ENCODE measurements around the gene GH2. TPM values are rescaled to one million over a fixed set of nuclear protein-coding genes. Genes with fewer than 3 reads are reported as not detected.
"Not testable (repeated sequence)": the region's sequence is repeated elsewhere in the genome, so short reads cannot be mapped to it uniquely, and the experiment has no call there.

The GH2 gene
- total and polyA plus RNA-seq, 2 donors (not counting 3 experiments of a cell fraction or from before 2014, with no cell fraction given), result not detected

DNA sequence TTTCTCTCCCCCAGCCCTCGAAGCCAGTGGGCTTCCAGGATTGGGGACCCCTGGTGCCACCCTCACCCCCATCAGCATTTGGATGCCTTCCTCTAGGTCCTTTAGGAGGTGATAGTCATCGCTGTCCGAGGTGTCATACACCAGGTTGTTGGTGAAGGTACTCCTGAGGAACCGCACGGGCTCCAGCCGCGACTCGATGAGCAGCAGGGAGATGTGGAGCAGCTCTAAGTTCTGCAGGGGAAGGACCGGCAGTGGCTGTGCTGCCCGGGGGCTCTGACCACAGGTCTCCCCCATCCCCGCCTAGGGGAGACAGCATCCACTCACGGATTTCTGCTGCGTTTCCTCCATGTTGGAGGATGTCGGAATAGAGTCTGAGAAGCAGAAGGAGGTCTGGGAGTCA, 28.4 kb upstream of the GH2 start:
- dilution Hi-C loops (cut with MboI; ENCODE audit: extremely low pct_ligation_motif_present, low sequenced_read_pairs) (no loop called here), intact Hi-C loops (cut with micrococcal nuclease) (loop anchor here (2.0 kb wide), 2 partner anchors 221 to 369 kb away; partner anchors contain the start of gene ERN1)
- Histone ChIP-seq H3K4me2 (ENCODE audit: insufficient read depth, low read length) (no peak overlapping the region), H2AFZ (ENCODE audit: low read depth, low read length) (no peak overlapping the region), H3K27me3 (ENCODE audit: control insufficient read depth in 2 of 2, insufficient read depth in 2 of 2, low read length in 2 of 2) (peaks cover 6 to 8% of the 10 kb centered on the region in 2 experiments), H3K4me1 (ENCODE audit: control insufficient read depth, extremely low read depth, insufficient read depth, low read length) (no peaks in the 10 kb centered on the region), H4K20me1 (replicated peaks; ENCODE audit: control insufficient read depth, extremely low read depth, insufficient read depth, low read length) (no peaks in the 10 kb centered on the region), H3K4me3 (replicated peaks in 1 of 3; ENCODE audit: insufficient read depth in 1 of 3, low read depth in 1 of 3, low read length in 3 of 3) (no peak overlapping the region), H3K79me2 (ENCODE audit: control insufficient read depth, insufficient read depth, low read length) (no peaks in the 10 kb centered on the region), H3K9me1 (replicated peaks; ENCODE audit: control insufficient read depth, extremely low read depth, insufficient read depth, low read length) (no peaks in the 10 kb centered on the region), H3K27ac (ENCODE audit: insufficient read depth, low read depth, low read length) (no peak overlapping the region), H3K36me3 (ENCODE audit: control insufficient read depth in 2 of 2, extremely low read depth in 1 of 2, insufficient read depth in 2 of 2, low read length in 2 of 2) (no peaks in the 10 kb centered on the region), H3K9ac (replicated peaks; ENCODE audit: extremely low read depth, insufficient read depth, low read length) (no peak overlapping the region), H3K9me3 (replicated peaks; ENCODE audit: control insufficient read depth, insufficient read depth, low read length) (no peaks in the 10 kb centered on the region)
- no peak for TF ChIP-seq POLR2AphosphoS5 (IDR thresholded peaks at IDR 0.05; ENCODE audit: insufficient read depth, low read depth, low read length)
- TF ChIP-seq MYC (IDR thresholded peaks at IDR 0.05; ENCODE audit: low read depth, low read length), result no peak
- no peak for TF ChIP-seq EZH2 (IDR thresholded peaks at IDR 0.05; ENCODE audit: borderline replicate concordance, low read depth, low read length, severe bottlenecking)
- TF ChIP-seq, protein P1, sequence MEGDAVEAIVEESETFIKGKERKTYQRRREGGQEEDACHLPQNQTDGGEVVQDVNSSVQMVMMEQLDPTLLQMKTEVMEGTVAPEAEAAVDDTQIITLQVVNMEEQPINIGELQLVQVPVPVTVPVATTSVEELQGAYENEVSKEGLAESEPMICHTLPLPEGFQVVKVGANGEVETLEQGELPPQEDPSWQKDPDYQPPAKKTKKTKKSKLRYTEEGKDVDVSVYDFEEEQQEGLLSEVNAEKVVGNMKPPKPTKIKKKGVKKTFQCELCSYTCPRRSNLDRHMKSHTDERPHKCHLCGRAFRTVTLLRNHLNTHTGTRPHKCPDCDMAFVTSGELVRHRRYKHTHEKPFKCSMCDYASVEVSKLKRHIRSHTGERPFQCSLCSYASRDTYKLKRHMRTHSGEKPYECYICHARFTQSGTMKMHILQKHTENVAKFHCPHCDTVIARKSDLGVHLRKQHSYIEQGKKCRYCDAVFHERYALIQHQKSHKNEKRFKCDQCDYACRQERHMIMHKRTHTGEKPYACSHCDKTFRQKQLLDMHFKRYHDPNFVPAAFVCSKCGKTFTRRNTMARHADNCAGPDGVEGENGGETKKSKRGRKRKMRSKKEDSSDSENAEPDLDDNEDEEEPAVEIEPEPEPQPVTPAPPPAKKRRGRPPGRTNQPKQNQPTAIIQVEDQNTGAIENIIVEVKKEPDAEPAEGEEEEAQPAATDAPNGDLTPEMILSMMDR (IDR thresholded peaks at IDR 0.05; ENCODE audit: extremely low read depth in 1 of 2, insufficient read depth in 1 of 2, low read depth in 1 of 2, low read length in 2 of 2), result no peak
- FAIRE-seq (no peak), DNase-seq (ENCODE audit: low read depth, low spot score) (no peak)
- CTCF ChIA-PET, result interaction anchor here (1.4 to 4.7 kb wide), 5 partner anchors 80 to 372 kb away, joined by 3 to 33 read pairs (median 25); no protein-coding TSS in a partner anchor
- POLR2A ChIA-PET, result no interaction called here
- BruUV-seq (replicated peaks), result no TSS peak

- POLR2A ChIA-PET; H3K27me3 ChIP-seq (ENCODE audit: control insufficient read depth in 2 of 2, insufficient read depth in 2 of 2, low read length in 2 of 2); H3K36me3 ChIP-seq (ENCODE audit: control insufficient read depth in 2 of 2, extremely low read depth in 1 of 2, insufficient read depth in 2 of 2, low read length in 2 of 2); H2AFZ ChIP-seq (ENCODE audit: low read depth, low read length); H3K9me1 ChIP-seq (replicated peaks; ENCODE audit: control insufficient read depth, extremely low read depth, insufficient read depth, low read length); dilution Hi-C loops (cut with MboI; ENCODE audit: extremely low pct_ligation_motif_present, low sequenced_read_pairs); intact Hi-C loops (cut with micrococcal nuclease); H4K20me1 ChIP-seq (replicated peaks; ENCODE audit: control insufficient read depth, extremely low read depth, insufficient read depth, low read length); H3K27ac ChIP-seq (ENCODE audit: insufficient read depth, low read depth, low read length); H3K9ac ChIP-seq (replicated peaks; ENCODE audit: extremely low read depth, insufficient read depth, low read length); DNase-seq (ENCODE audit: low read depth, low spot score); H3K4me2 ChIP-seq (ENCODE audit: insufficient read depth, low read length); BruUV-seq (replicated peaks); H3K79me2 ChIP-seq (ENCODE audit: control insufficient read depth, insufficient read depth, low read length); FAIRE-seq; H3K9me3 ChIP-seq (replicated peaks; ENCODE audit: control insufficient read depth, insufficient read depth, low read length); H3K4me3 ChIP-seq (replicated peaks in 1 of 3; ENCODE audit: insufficient read depth in 1 of 3, low read depth in 1 of 3, low read length in 3 of 3); H3K4me1 ChIP-seq (ENCODE audit: control insufficient read depth, extremely low read depth, insufficient read depth, low read length): not testable (repeated sequence)
- CTCF ChIA-PET, result interaction anchor here (3.3 to 4.7 kb wide), 3 partner anchors 81 to 224 kb away, joined by 25 to 33 read pairs (median 26); no protein-coding TSS in a partner anchor
Measured at GRCh38 chr17:63909586-63909985, 27.8 kb upstream of the GH2 start.
